Activated naive CD8-positive, alpha-beta T cell treated with anti-CD3 and anti-CD28 coated beads, Interleukin-2, amount 50 U/mL, for 24 hours (primary cell): ENCODE results near the gene MOSMO.
"Not testable (repeated sequence)": the region's sequence is repeated elsewhere in the genome, so short reads cannot be mapped to it uniquely, and the experiment has no call there.

Source experiments
- ATAC-seq: fragments of 150-1000 bp; cut with Tn5 transposase; one replicate; pipeline ENCODE4 v1.10.0; 2021
- DNase-seq: peaks from one replicate; pipeline ENCODE4 v3.0.0; 2021
- H3K27ac Mint-ChIP-seq: one replicate; pipeline ENCODE4 v1.8.0; 2021; ENCODE audit warnings: mild to moderate bottlenecking, mixed read lengths
- H3K27me3 Mint-ChIP-seq: one replicate; pipeline ENCODE4 v1.8.0; 2021; ENCODE audit warnings: mixed read lengths
- H3K36me3 Mint-ChIP-seq: one replicate; pipeline ENCODE4 v1.8.0; 2021; ENCODE audit warnings: low read depth, mixed read lengths
- H3K4me1 Mint-ChIP-seq: one replicate; pipeline ENCODE4 v1.8.0; 2021; ENCODE audit warnings: mixed read lengths
- H3K4me3 Mint-ChIP-seq: one replicate; pipeline ENCODE4 v1.8.0; 2021; ENCODE audit warnings: mild to moderate bottlenecking, moderate library complexity, mixed read lengths
- H3K9me3 Mint-ChIP-seq: one replicate; pipeline ENCODE4 v1.8.0; 2021; ENCODE audit warnings: mixed read lengths

MOSMO gene

GRCh38 chr16:22045888-22046287 is 38.0 kb downstream of the MOSMO start:
- DNase-seq, H3K27ac Mint-ChIP-seq, H3K36me3 Mint-ChIP-seq: not testable (repeated sequence)

GRCh38 chr16:22050963-22051362 is 43.1 kb downstream of the MOSMO start:
- ATAC-seq (no peak), DNase-seq (no peak)
- Mint-ChIP-seq H3K36me3 (peaks cover 5% of the 10 kb centered on the region), H3K27me3 (no peaks in the 10 kb centered on the region), H3K27ac (no peak overlapping the region), H3K9me3 (no peaks in the 10 kb centered on the region), H3K4me3 (no peak overlapping the region), H3K4me1 (peaks cover 26% of the 10 kb centered on the region)

More at GRCh38 chr16:22045888-22046287, 38.0 kb downstream of the MOSMO start:
- ATAC-seq, H3K4me1 Mint-ChIP-seq, H3K27me3 Mint-ChIP-seq, H3K4me3 Mint-ChIP-seq, H3K9me3 Mint-ChIP-seq: not testable (repeated sequence)

DNA sequence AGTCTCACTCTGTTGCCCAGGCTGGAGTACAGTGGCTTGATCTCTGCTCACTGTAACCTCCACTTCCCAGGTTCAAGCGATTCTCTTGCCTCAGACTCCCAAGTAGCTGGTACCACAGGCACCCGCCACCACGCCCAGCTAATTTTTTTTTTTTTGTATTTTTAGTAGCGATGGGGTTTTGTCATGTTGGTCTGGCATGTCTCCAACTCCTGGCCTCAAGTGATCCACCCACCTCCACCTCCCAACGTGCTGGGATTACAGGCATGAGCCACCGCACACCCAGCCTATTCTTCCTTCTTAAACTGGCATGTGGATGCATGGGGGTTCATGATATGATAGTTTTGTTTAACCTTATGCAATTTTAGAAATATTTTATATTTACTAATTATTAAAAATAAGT is 45.1 kb downstream of the MOSMO start:
- Mint-ChIP-seq H3K27me3 (no peaks in the 10 kb centered on the region), H3K9me3 (no peaks in the 10 kb centered on the region), H3K4me1 (peaks cover 26% of the 10 kb centered on the region), H3K4me3 (no peak overlapping the region), H3K36me3 (peaks cover 9% of the 10 kb centered on the region), H3K27ac (no peak overlapping the region)
- DNase-seq (no peak), ATAC-seq (no peak)

DNA sequence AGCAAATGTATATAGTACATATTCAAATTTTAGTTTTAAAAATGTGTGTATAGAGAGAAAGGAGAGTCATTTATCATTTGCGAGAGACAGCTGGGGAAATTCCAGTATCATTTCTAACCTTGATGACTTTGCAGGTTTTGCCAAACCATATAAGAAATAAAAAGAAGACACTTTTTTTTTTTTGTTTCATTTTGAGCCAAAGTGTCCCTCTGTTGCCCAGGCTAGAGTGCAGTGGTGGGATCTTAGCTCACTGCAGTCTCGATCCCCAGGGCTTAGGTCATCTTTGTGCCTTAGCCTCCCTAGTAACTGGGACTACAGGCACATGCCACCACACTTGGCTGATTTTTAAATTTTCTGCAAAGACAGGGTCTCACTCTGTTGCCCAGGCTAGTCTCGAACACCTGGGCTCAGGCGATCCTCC is 46.0 kb downstream of the MOSMO start:
- ATAC-seq, result no peak
- DNase-seq, result no peak
- Mint-ChIP-seq H3K36me3 (peaks cover 15% of the 10 kb centered on the region), H3K27ac (no peak overlapping the region), H3K9me3 (peaks cover 6% of the 10 kb centered on the region), H3K27me3 (no peaks in the 10 kb centered on the region), H3K4me3 (no peak overlapping the region), H3K4me1 (peaks cover 32% of the 10 kb centered on the region)

DNA sequence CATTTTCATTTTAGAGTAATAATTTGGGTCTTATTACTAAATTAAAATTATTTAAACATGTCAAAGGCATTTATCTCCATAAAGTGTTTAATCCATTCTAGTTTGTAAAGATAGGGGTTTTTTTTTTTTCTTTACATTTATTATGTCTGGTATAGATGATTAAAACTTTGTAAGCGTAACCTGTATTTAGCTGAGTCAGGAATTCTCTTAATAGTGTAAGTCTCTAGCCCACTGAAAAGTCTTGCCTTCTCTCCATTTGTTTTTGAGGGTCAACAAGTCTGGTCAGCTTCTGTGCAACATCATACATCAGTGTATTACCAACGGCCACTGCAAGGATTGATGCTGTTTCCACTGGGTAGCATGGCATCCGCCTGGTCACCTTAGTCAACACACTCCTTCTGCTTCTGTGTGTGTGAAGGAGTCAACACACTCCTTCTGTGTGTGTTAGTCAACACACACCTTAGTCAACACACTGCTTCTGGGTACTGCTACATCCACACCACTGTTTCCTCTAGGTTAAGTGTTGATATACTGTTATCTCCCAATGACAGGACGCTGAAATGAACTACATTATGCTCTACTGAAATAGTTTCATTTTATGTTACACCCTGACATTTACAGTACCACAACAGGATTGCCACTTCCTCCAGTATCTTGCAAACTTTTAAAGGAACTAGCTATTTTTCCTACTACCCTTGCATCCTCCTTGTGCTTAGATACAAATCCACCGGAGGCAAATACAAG is 47.1 kb downstream of the MOSMO start:
- Mint-ChIP-seq H3K9me3 (peaks cover 9% of the 10 kb centered on the region), H3K27me3 (no peaks in the 10 kb centered on the region), H3K4me1 (peaks cover 38% of the 10 kb centered on the region), H3K36me3 (peaks cover 15% of the 10 kb centered on the region), H3K4me3 (no peak overlapping the region), H3K27ac (peak overlapping the region; percentile 56)
- ATAC-seq (peak; percentile 88), DNase-seq (no peak)

DNA sequence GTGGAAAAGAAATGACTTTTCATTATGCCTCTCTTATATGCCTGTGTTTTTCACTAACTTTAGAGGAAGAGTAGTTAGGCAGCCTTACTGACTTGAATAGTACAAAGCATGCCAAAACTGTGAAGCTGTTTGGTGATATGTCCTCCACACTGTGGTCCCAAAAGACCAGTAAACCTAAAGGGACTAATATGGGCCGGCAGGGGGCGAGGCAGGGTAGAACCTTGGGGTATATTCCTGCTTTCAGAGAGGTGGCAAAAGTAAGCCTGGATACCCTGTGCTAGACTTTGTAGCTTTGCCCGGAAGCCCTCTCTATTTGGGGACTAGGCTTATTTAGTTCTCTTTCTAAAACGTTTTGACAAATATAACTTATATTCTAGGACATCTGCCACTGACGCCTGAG is 48.0 kb downstream of the MOSMO start:
- Mint-ChIP-seq H3K27me3 (no peaks in the 10 kb centered on the region), H3K27ac (no peak overlapping the region), H3K4me3 (no peak overlapping the region), H3K36me3 (peaks cover 15% of the 10 kb centered on the region), H3K4me1 (peaks cover 41% of the 10 kb centered on the region), H3K9me3 (peaks cover 9% of the 10 kb centered on the region)
- ATAC-seq, result no peak
- no peak for DNase-seq

- no peak overlapping the region for H3K27ac Mint-ChIP-seq
- peaks cover 13% of the 10 kb centered on the region for H3K9me3 Mint-ChIP-seq
- peaks cover 18% of the 10 kb centered on the region for H3K36me3 Mint-ChIP-seq
Observed at GRCh38 chr16:22063888-22064467, 56.1 kb downstream of the MOSMO start.

DNA sequence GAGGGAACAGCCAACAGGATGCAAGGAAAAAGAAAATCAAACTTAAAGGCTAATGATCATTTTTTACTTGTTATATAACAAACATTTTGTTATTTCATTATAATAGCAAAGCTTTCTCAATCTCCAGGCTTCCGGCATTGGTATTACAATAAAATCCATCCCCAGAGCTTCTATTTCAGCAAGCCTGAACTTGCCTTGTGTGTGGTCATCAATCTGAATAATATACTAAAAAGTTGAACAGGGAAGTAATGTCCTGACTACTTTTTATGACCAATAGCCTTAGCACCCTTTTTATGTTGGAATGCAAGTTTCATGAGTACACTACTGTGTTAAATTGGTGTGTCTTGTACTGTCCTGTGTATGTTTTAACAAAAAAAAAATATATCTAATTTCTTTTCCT is 57.3 kb downstream of the MOSMO start:
- ATAC-seq (no peak), DNase-seq (no peak)
- Mint-ChIP-seq H3K27ac (no peak overlapping the region), H3K4me3 (no peak overlapping the region), H3K27me3 (no peaks in the 10 kb centered on the region), H3K36me3 (peaks cover 18% of the 10 kb centered on the region), H3K4me1 (peaks cover 1% of the 10 kb centered on the region), H3K9me3 (peaks cover 9% of the 10 kb centered on the region)

More at GRCh38 chr16:22063888-22064467, 56.1 kb downstream of the MOSMO start:
- Mint-ChIP-seq H3K27me3 (no peaks in the 10 kb centered on the region), H3K4me1 (peaks cover 9% of the 10 kb centered on the region), H3K4me3 (no peak overlapping the region)
- ATAC-seq (no peak), DNase-seq (no peak)

DNA sequence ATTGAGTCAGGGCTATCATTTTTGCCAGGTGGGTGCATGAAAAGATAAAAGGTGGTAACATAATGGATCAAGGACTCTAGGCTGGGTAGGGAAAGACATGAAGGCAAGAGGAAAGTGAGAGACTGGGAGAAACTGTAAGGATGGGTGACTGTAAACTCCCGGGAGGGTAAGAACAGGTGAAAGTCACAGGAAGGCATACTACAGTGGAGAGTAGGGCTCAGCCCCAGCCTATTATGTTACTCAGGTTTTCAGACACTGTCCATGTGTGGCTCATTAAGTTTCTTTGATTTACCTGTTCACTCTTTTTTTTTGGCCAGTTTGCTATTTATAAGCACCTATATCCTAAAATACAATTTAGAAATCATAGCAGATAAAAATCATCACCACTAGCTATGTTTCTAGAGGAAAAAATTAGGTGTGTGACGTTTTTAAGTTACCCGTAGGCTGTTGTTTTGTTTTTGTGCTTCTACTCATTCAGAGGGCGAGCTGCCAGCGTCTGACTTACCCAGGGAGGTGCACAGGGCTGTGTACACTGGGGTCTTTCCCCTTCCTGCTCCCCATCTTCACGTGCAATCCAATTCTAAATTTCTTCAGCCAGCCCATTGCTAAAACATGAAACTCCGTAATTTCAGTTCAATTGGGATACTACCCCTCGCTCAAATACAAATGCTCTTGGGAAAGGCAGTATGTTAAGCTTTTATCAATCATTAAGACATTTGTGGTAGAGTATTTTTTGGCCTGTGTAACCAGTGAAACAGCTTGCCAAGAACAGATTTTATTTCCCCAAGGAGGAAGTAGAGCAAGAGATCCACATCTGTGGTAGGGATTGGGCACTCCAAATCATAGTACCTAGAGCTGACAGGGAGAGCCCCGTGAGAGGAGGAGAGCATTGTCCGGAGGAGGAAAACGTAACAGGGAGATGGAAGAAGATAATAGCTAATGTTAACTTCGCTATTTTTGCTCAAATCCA is 62.7 kb downstream of the MOSMO start:
- H3K4me1 Mint-ChIP-seq, result peaks cover 6% of the 10 kb centered on the region
- H3K4me3 Mint-ChIP-seq, result no peak overlapping the region
- H3K9me3 Mint-ChIP-seq, result peaks cover 9% of the 10 kb centered on the region
- no peak overlapping the region for H3K27ac Mint-ChIP-seq
- peaks cover 14% of the 10 kb centered on the region for H3K36me3 Mint-ChIP-seq
- H3K27me3 Mint-ChIP-seq, result no peaks in the 10 kb centered on the region
- no peak for ATAC-seq
- no peak for DNase-seq

- peaks cover 9% of the 10 kb centered on the region for H3K9me3 Mint-ChIP-seq
- no peak for DNase-seq
- ATAC-seq, result no peak
- H3K27me3 Mint-ChIP-seq, result no peaks in the 10 kb centered on the region
- no peak overlapping the region for H3K27ac Mint-ChIP-seq
- peaks cover 9% of the 10 kb centered on the region for H3K36me3 Mint-ChIP-seq
- H3K4me3 Mint-ChIP-seq, result no peak overlapping the region
- H3K4me1 Mint-ChIP-seq, result peaks cover 7% of the 10 kb centered on the region
Observed at GRCh38 chr16:22071331-22071910, 63.5 kb downstream of the MOSMO start.

- DNase-seq (no peak), ATAC-seq (no peak)
- no peak overlapping the region for H3K4me3 Mint-ChIP-seq
- H3K9me3 Mint-ChIP-seq, result no peaks in the 10 kb centered on the region
- peaks cover 7% of the 10 kb centered on the region for H3K4me1 Mint-ChIP-seq
- H3K36me3 Mint-ChIP-seq, result no peaks in the 10 kb centered on the region
- H3K27me3 Mint-ChIP-seq, result no peaks in the 10 kb centered on the region
- no peak overlapping the region for H3K27ac Mint-ChIP-seq
Observed at GRCh38 chr16:22073350-22073749, 65.4 kb downstream of the MOSMO start.

DNA sequence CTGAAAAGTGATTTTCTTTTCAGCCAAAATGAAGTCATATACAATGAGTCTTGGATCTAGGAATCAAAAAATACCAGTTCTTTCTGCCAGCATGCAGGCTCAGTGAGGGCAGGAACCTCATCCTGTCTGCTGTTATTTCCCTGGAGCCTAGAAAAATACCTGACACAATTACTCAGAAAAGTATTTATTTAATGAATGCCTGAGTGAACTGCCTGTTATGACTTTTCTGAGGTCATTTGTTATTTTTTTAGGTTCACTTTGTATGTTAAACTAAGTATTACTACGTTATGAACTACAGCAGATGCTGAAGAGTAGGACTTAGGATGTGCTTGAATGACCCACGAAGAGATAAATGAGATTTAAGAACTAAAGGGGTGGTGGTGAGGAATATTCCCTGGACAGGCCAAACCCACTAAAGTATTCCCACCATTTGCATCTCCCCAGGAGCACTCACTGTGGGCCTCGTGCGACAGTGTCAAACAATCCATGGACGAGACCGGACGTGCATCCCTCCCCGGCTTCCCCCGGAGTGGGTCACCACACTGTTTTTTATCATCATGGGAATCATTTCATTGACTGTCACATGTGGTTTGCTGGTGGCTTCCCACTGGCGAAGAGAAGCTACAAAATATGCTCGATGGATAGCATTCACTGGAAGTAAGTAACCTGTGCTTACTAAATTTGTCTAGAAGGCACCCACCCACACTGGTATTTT is 67.3 kb downstream of the MOSMO start:
- Mint-ChIP-seq H3K4me1 (peaks cover 7% of the 10 kb centered on the region), H3K27me3 (no peaks in the 10 kb centered on the region), H3K36me3 (peaks cover 2% of the 10 kb centered on the region), H3K4me3 (no peak overlapping the region), H3K27ac (no peak overlapping the region), H3K9me3 (no peaks in the 10 kb centered on the region)
- DNase-seq, result no peak
- ATAC-seq, result no peak

- H3K9me3 Mint-ChIP-seq, result no peaks in the 10 kb centered on the region
- ATAC-seq, result no peak
- H3K4me3 Mint-ChIP-seq, result no peak overlapping the region
- H3K27ac Mint-ChIP-seq, result no peak overlapping the region
- H3K4me1 Mint-ChIP-seq, result peaks cover 7% of the 10 kb centered on the region
- H3K27me3 Mint-ChIP-seq, result no peaks in the 10 kb centered on the region
- H3K36me3 Mint-ChIP-seq, result peaks cover 2% of the 10 kb centered on the region
- no peak for DNase-seq
Observed at GRCh38 chr16:22075776-22076175, 67.9 kb downstream of the MOSMO start.
